Upper lobe of left lung (tissue), 4 donors: ENCODE results near the gene SFXN5.

Experiments used
- CTCF ChIP-seq, 6 experiments: fragments of 450-650 bp in 4 of 6; fragments of 200-600 bp in 2 of 6; sonication (generic) in 2 of 6; IDR thresholded peaks; one replicate each; pipeline ENCODE4 v1.5.1; 2016 to 2019; ENCODE audit warnings: antibody characterized with exemption in 6 of 6
- EP300 ChIP-seq, 4 donors: sonication (generic); formaldehyde crosslinking; IDR thresholded peaks; one replicate each; pipeline ENCODE4 v1.5.1; 2017; ENCODE audit warnings: antibody characterized with exemption in 4 of 4, control low read depth in 2 of 4
- POLR2AphosphoS5 ChIP-seq, 2 donors: sonication (generic); formaldehyde crosslinking; IDR thresholded peaks; one replicate each; pipeline ENCODE4 v1.5.1; 2017; ENCODE audit warnings: antibody characterized with exemption in 2 of 2

DNA sequence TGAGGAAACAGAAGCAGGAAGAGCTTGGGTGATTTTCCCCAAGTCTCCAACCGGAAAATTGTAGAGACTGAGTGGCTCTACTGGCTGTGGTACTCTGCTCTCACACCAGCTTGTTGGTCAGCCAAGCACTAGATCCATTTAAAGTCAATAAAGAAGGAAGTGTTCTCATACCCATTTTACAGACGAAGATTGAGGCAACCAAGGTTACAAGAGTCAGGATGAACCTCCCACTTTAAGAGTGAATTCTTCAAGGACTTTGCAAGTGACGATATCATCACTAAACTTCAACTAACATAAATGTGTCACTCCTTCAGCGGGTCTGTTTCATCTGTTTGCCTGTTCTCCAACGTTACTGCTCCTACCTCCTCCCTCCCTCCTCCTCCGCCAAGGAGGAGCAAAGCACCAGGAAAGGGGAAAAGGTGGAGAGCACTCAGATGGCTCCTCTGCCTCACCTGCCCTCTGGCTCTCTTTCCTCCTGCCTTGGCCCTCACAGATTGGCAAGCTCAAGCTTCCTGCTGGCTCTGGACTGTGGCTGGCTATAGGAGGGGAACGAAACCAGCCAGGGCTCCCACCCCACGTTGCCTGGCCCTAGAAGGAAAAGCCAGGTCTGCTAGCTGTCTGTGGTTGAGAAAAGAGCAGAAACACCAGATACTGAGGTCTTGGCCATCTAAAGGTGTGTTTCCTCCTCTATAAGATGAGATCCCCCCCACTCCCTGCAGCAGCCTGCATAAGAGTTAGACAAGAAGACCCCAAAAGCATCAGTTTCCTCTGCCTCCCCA is 44.9 kb upstream of the SFXN5 start:
- TF ChIP-seq CTCF (IDR thresholded peaks at IDR 0.05): no peak
- TF ChIP-seq POLR2AphosphoS5 (IDR thresholded peaks at IDR 0.05): no peak
- no peak for TF ChIP-seq EP300 (IDR thresholded peaks at IDR 0.05)
